Measurements from ENCODE around the gene PPM1B. TPM values are rescaled to one million over a fixed set of nuclear protein-coding genes. Genes with fewer than 3 reads are reported as not detected.

Gene PPM1B
- total RNA-seq, 1 experiment from 2014 or later = 49.5 TPM

DNA sequence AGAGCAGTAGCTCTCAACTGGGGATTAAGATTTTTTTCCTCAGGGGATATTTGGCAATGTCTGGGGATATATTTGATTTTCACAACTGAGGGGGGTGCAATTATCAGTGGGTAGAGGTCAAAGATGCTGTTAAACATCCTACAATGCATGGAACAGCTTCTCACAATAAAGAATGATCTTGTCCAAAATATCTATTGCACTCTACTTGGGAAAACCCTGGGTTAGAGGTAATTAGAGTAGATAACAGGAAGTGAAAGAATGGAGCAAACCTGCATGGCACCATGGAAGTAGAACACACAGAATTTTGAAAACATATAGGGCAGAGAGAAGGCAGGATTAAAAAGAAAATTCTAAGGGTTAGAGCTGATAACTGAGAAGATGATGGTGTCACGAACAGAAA, 26.4 kb upstream of the PPM1B start:
- DNase-seq = no peak
- Histone ChIP-seq H3K36me3 (ENCODE audit: insufficient read depth, low read length) (no peaks in the 10 kb centered on the region), H3K79me2 (ENCODE audit: low read length) (no peaks in the 10 kb centered on the region), H3K4me3 (ENCODE audit: low read length) (no peak overlapping the region), H3K27ac (ENCODE audit: low read length) (no peak overlapping the region), H3K4me1 (ENCODE audit: low read length) (no peaks in the 10 kb centered on the region), H3K4me2 (ENCODE audit: low read depth, low read length, poor library complexity, severe bottlenecking) (no peak overlapping the region), H4K20me1 (ENCODE audit: insufficient read depth, low read depth, low read length) (no peaks in the 10 kb centered on the region), H3K9me3 (ENCODE audit: low read length) (no peaks in the 10 kb centered on the region), H3K9ac (ENCODE audit: low read length) (no peak overlapping the region), H2AFZ (ENCODE audit: low read length) (no peak overlapping the region), H3K27me3 (ENCODE audit: low read length) (no peaks in the 10 kb centered on the region), H3K9me2 (replicated peaks; ENCODE audit: insufficient read depth, low read length) (no peaks in the 10 kb centered on the region)

DNA sequence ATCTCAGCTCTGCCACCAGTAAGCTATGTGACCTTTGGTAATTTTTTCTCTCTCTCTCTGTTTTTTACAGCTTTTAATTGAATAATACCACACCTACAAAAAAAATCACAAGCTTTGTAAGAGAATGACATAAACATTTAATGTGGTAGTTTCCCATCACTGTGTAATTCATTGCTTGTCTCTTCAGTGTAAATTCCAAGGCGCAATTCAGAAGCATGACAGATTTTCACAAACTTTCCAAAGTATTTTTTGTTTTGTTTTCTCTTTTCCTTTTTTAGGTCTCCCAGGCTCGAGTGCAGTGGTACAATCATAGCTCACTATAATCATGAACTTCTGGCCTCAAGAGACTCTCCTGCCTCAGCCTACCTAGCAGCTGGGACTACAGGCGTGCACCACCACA, 25.0 kb upstream of the PPM1B start:
- Histone ChIP-seq H3K27me3 (ENCODE audit: low read length) (no peaks in the 10 kb centered on the region), H2AFZ (ENCODE audit: low read length) (no peak overlapping the region), H3K36me3 (ENCODE audit: insufficient read depth, low read length) (no peaks in the 10 kb centered on the region), H3K9me2 (replicated peaks; ENCODE audit: insufficient read depth, low read length) (no peaks in the 10 kb centered on the region), H3K4me3 (ENCODE audit: low read length) (no peak overlapping the region), H3K9me3 (ENCODE audit: low read length) (no peaks in the 10 kb centered on the region), H3K4me2 (ENCODE audit: low read depth, low read length, poor library complexity, severe bottlenecking) (no peak overlapping the region), H4K20me1 (ENCODE audit: insufficient read depth, low read depth, low read length) (no peaks in the 10 kb centered on the region), H3K79me2 (ENCODE audit: low read length) (no peaks in the 10 kb centered on the region), H3K4me1 (ENCODE audit: low read length) (no peaks in the 10 kb centered on the region), H3K9ac (ENCODE audit: low read length) (no peak overlapping the region), H3K27ac (ENCODE audit: low read length) (no peak overlapping the region)
- no peak for DNase-seq

DNA sequence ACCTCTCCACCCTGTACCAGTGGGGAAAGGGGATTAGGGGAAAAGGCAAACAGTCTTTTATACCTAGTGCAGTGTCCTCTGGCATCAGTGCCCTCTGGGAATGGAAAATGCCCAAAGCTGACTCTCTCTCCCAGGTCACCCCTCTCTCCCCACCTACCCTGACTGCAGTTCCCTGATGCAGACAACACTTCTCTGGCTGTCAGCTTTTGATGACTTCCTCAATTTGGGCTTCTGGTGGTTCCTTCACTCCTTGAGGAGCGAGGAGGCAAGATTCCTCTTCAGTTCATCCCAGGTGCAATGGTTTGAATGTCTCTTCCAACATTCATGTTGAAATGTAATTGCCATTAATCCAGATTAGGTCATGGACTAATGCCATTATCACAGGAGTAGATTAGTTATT, 19.7 kb upstream of the PPM1B start:
- Histone ChIP-seq H3K4me3 (ENCODE audit: low read length) (no peak overlapping the region), H4K20me1 (ENCODE audit: insufficient read depth, low read depth, low read length) (no peaks in the 10 kb centered on the region), H3K4me2 (ENCODE audit: low read depth, low read length, poor library complexity, severe bottlenecking) (no peak overlapping the region), H3K79me2 (ENCODE audit: low read length) (no peaks in the 10 kb centered on the region), H3K9me2 (replicated peaks; ENCODE audit: insufficient read depth, low read length) (no peaks in the 10 kb centered on the region), H3K9ac (ENCODE audit: low read length) (no peak overlapping the region), H3K27me3 (ENCODE audit: low read length) (no peaks in the 10 kb centered on the region), H3K9me3 (ENCODE audit: low read length) (no peaks in the 10 kb centered on the region), H3K36me3 (ENCODE audit: insufficient read depth, low read length) (no peaks in the 10 kb centered on the region), H3K4me1 (ENCODE audit: low read length) (no peaks in the 10 kb centered on the region), H2AFZ (ENCODE audit: low read length) (no peak overlapping the region), H3K27ac (ENCODE audit: low read length) (no peak overlapping the region)
- DNase-seq = no peak

DNA sequence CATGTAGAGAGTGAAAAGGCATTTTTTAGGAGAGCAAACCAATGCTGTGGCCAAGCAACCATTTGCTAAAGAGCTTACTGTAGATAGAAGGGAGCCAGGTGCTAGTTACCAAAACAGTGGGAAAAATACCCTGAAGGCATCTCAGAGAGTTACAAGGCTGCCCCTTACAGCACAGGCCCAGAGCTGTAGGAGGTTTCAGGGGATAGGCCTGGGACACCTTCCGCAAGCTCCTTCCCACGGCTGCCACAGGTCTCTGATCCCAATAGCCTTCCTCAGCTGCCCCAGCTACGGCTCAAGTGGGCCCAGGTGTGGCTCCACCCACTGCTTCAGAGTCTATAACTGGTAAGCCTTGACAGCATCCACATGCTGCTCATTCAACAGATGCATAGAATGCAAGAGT, 18.2 kb upstream of the PPM1B start:
- Histone ChIP-seq H3K9me2 (replicated peaks; ENCODE audit: insufficient read depth, low read length) (no peaks in the 10 kb centered on the region), H2AFZ (ENCODE audit: low read length) (no peak overlapping the region), H3K9ac (ENCODE audit: low read length) (no peak overlapping the region), H3K79me2 (ENCODE audit: low read length) (no peaks in the 10 kb centered on the region), H3K4me1 (ENCODE audit: low read length) (no peaks in the 10 kb centered on the region), H3K27ac (ENCODE audit: low read length) (no peak overlapping the region), H3K9me3 (ENCODE audit: low read length) (no peaks in the 10 kb centered on the region), H3K4me2 (ENCODE audit: low read depth, low read length, poor library complexity, severe bottlenecking) (no peak overlapping the region), H3K4me3 (ENCODE audit: low read length) (no peak overlapping the region), H3K27me3 (ENCODE audit: low read length) (no peaks in the 10 kb centered on the region), H3K36me3 (ENCODE audit: insufficient read depth, low read length) (no peaks in the 10 kb centered on the region), H4K20me1 (ENCODE audit: insufficient read depth, low read depth, low read length) (no peaks in the 10 kb centered on the region)
- no peak for DNase-seq

DNA sequence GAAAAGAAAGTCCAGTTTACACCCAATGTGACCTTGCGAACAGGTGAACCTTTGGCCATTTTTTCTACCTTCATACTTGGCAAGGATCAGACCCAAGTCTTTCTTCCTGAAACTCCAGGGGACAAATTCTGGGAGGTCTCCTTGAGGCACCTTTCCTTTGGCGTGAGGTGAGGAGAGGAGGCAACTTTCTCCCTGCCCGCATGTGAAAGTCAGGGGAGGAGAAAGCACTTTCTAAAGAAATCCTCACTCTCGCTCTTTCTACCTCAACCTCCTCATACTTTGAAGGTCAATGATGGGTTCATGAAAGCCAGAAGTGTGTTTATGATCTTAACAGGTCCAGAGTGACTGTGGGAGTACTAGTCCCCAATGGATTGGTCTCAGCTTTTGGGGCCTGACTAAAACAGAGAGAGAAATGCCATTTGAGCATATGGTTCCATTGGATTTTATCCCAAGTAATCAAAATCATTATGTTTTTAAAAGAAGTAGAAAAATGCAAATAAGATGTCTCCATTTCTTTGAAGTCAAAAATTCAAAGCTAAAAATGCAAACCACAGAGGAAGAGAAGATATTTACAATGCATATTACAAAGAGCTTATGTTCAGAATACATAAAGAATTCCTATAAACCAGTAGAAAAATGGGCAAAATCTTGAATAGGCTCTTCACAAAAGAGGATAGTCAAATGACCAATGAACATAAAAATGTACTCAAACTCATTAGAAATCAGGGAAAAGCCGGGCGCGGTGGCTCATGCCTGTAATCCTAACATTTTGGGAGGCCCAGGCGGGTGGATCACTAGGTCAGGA, 15.6 kb upstream of the PPM1B start:
- H3K79me2 ChIP-seq (ENCODE audit: low read length) = no peaks in the 10 kb centered on the region
- no peak overlapping the region for H3K9ac ChIP-seq (ENCODE audit: low read length)
- H3K9me2 ChIP-seq (replicated peaks; ENCODE audit: insufficient read depth, low read length) = no peaks in the 10 kb centered on the region
- no peak overlapping the region for H3K4me2 ChIP-seq (ENCODE audit: low read depth, low read length, poor library complexity, severe bottlenecking)
- H4K20me1 ChIP-seq (ENCODE audit: insufficient read depth, low read depth, low read length) = no peaks in the 10 kb centered on the region
- no peaks in the 10 kb centered on the region for H3K27me3 ChIP-seq (ENCODE audit: low read length)
- no peak overlapping the region for H3K27ac ChIP-seq (ENCODE audit: low read length)
- no peaks in the 10 kb centered on the region for H3K4me1 ChIP-seq (ENCODE audit: low read length)
- no peak for DNase-seq
- no peak overlapping the region for H3K4me3 ChIP-seq (ENCODE audit: low read length)
- H3K9me3 ChIP-seq (ENCODE audit: low read length) = no peaks in the 10 kb centered on the region
- H2AFZ ChIP-seq (ENCODE audit: low read length) = no peak overlapping the region
- H3K36me3 ChIP-seq (ENCODE audit: insufficient read depth, low read length) = no peaks in the 10 kb centered on the region

DNA sequence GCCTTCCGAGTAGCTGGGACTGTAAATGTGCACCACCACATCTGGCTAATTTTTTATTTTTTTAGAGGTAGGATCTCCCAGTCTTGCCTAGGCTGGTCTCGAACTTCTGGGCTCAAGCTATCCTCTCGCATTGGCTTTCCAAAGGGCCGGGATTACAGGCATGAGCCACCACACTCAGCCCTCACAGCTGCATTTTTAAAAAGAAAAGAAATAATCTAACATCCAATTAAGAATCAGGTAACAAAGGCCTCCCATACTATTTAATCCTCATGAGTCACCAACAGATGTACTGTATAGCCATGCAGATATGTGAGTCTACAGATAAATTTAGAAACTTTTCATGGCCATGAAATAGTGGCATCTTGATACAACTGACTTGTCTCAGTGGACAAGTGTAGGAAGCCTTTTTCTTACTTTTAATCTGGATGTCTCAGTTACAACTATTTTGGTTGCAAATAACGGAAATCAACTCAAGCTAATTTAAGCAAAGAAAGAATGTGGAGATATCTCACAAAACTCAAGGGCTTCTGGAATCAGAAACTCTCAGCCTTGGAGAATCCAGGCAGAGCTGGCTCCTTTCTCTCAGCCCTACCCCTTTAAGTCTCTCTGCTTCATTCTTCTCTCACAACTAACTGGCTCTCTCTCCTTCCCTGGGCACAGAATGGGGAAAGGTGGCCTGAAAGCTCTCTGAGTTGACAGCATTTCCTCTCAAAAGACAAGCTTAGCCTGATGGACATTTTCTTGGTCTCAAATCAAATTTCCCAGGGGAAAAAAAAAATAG, 12.8 kb upstream of the PPM1B start:
- Histone ChIP-seq H3K27me3 (ENCODE audit: low read length) (no peaks in the 10 kb centered on the region), H3K36me3 (ENCODE audit: insufficient read depth, low read length) (no peaks in the 10 kb centered on the region), H2AFZ (ENCODE audit: low read length) (no peak overlapping the region), H3K9me3 (ENCODE audit: low read length) (no peaks in the 10 kb centered on the region), H3K9ac (ENCODE audit: low read length) (no peak overlapping the region), H3K27ac (ENCODE audit: low read length) (no peak overlapping the region), H3K9me2 (replicated peaks; ENCODE audit: insufficient read depth, low read length) (no peaks in the 10 kb centered on the region), H3K4me2 (ENCODE audit: low read depth, low read length, poor library complexity, severe bottlenecking) (no peak overlapping the region), H4K20me1 (ENCODE audit: insufficient read depth, low read depth, low read length) (no peaks in the 10 kb centered on the region), H3K4me1 (ENCODE audit: low read length) (no peaks in the 10 kb centered on the region), H3K4me3 (ENCODE audit: low read length) (no peak overlapping the region), H3K79me2 (ENCODE audit: low read length) (no peaks in the 10 kb centered on the region)
- no peak for DNase-seq

DNA sequence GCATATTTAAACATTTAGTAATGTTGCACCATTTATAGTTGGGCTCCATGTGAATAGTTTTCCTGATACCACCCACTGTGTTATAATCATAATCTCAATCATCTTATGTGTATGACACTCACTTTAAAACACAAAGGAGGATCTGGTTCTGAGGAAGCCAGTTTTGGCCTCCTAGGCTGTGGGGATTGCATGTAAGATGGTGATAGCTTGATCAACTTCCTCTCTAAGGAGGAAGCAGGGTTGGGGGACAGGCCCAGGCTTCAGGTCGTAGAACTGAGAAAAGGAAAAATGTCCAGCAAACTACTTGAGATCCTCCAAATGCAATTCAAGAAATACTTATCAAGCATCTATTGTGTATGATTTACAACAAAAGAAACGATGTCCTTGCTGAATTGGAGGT, 4.9 kb upstream of the PPM1B start:
- Histone ChIP-seq H3K9me3 (ENCODE audit: low read length) (peaks cover 4% of the 10 kb centered on the region; the same call in 1 of the 2 replicates), H4K20me1 (ENCODE audit: insufficient read depth, low read depth, low read length) (no peaks in the 10 kb centered on the region), H2AFZ (ENCODE audit: low read length) (no peak overlapping the region), H3K27me3 (ENCODE audit: low read length) (no peaks in the 10 kb centered on the region), H3K27ac (ENCODE audit: low read length) (no peak overlapping the region), H3K9me2 (replicated peaks; ENCODE audit: insufficient read depth, low read length) (no peaks in the 10 kb centered on the region), H3K4me1 (ENCODE audit: low read length) (peaks cover 6% of the 10 kb centered on the region), H3K9ac (ENCODE audit: low read length) (no peak overlapping the region), H3K4me3 (ENCODE audit: low read length) (no peak overlapping the region), H3K4me2 (ENCODE audit: low read depth, low read length, poor library complexity, severe bottlenecking) (no peak overlapping the region), H3K36me3 (ENCODE audit: insufficient read depth, low read length) (no peaks in the 10 kb centered on the region), H3K79me2 (ENCODE audit: low read length) (peaks cover under 1% of the 10 kb centered on the region; the same call in 1 of the 2 replicates)
- no peak for DNase-seq

DNA sequence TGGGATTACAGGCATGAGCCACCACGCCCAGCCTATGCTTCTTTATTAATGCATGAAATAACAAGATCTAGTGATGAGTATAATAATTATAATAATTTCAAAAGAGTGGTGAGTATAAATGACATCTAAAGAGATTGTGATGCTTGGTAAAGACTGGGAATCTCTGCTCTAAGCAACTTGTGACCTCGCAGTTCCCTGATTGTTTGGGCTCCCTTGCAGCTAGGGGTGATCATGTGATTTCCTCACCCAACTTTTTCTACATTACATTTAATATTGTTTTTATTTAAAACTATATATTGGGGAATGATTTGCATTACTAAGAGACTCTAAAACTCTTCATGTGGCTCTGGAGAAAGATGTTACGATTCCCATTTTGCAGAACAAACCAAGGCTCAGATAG, 4.1 kb upstream of the PPM1B start:
- H2AFZ ChIP-seq (ENCODE audit: low read length) = no peak overlapping the region

More for the DNA sequence above, 4.1 kb upstream of the PPM1B start:
- H3K9me3 ChIP-seq (ENCODE audit: low read length) = peaks cover 4% of the 10 kb centered on the region; the same call in 1 of the 2 replicates
- H4K20me1 ChIP-seq (ENCODE audit: insufficient read depth, low read depth, low read length) = peaks cover under 1% of the 10 kb centered on the region; the same call in 1 of the 2 replicates
- H3K4me1 ChIP-seq (ENCODE audit: low read length) = peaks cover 6% of the 10 kb centered on the region
- no peak overlapping the region for H3K27ac ChIP-seq (ENCODE audit: low read length)
- H3K9me2 ChIP-seq (replicated peaks; ENCODE audit: insufficient read depth, low read length) = no peaks in the 10 kb centered on the region
- H3K4me3 ChIP-seq (ENCODE audit: low read length) = no peak overlapping the region
- no peak overlapping the region for H3K4me2 ChIP-seq (ENCODE audit: low read depth, low read length, poor library complexity, severe bottlenecking)
- H3K79me2 ChIP-seq (ENCODE audit: low read length) = peaks cover 8% of the 10 kb centered on the region
- H3K27me3 ChIP-seq (ENCODE audit: low read length) = no peaks in the 10 kb centered on the region
- no peak for DNase-seq
- H3K9ac ChIP-seq (ENCODE audit: low read length) = no peak overlapping the region
- H3K36me3 ChIP-seq (ENCODE audit: insufficient read depth, low read length) = no peaks in the 10 kb centered on the region
